GM21515 (cell line): ENCODE results near the gene B4GALT4.
"Not testable (repeated sequence)": the region's sequence is repeated elsewhere in the genome, so short reads cannot be mapped to it uniquely, and the experiment has no call there.

Source experiments
- ATAC-seq: cut with Tn5 transposase; IDR thresholded peaks from one replicate; pipeline ENCODE4 v1.9.1; 2021; ENCODE audit not compliant: unreplicated experiment

B4GALT4 gene

GRCh38 chr3:119205685-119206084 lies 35.0 kb downstream of the B4GALT4 start:
- ATAC-seq, result no peak

GRCh38 chr3:119205209-119205608 lies 35.5 kb downstream of the B4GALT4 start:
- no peak for ATAC-seq

GRCh38 chr3:119195911-119196310 lies 44.8 kb downstream of the B4GALT4 start:
- no peak for ATAC-seq

DNA sequence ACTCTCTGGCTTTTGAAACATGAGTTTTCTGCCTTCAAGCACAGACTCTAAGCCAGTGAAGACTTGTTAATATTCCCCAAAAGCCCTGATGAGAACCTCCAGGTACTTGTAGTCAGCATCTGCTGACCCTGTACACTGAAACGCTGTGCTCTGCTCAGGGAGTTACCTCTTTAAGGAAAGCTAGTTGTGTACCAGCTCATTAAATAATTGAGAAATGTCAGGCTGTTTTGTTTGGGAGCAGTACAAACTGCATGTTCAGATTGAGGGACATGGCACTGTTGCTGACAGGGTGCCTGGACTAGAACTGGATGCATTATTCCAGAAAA lies 45.6 kb downstream of the B4GALT4 start:
- ATAC-seq, result no peak

DNA sequence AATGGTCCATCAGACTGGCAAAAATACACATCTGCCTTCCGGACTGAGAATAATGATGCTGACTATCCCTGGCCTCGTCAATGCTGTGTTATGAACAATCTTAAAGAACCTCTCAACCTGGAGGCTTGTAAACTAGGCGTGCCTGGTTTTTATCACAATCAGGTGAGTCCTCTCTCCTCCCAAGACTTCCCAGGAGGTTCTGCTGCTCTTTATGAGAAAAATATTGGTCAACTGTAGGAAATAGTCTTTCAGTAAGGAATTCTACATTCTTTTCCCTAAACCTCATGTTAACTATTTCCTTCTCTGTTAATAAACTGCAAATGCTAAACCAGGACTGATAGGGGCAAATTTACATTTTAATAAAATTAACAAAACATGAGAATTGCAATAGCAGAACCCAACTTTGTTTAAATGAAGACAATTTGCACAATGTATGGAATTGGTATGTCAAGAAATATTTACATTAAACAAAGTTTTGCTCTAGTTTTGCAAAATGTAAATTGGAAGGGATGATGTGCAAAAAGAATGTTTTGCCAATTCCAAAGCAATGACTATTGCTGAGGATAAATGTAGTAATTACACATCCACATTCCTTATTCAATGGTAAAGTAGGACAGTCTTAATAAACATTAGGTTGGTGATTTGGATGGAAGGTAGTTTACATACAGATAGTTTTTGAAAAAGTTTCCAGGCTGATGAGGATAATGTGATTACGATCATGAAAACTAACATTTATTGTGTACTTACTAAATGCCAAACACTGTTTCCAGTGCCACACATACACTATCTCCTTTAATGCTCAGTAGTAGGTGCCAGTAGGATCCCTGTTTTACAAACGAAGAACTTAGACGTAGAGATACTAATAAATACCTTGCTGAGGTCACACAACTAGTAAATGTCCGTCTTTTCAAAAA lies 46.2 kb downstream of the B4GALT4 start:
- no peak for ATAC-seq

DNA sequence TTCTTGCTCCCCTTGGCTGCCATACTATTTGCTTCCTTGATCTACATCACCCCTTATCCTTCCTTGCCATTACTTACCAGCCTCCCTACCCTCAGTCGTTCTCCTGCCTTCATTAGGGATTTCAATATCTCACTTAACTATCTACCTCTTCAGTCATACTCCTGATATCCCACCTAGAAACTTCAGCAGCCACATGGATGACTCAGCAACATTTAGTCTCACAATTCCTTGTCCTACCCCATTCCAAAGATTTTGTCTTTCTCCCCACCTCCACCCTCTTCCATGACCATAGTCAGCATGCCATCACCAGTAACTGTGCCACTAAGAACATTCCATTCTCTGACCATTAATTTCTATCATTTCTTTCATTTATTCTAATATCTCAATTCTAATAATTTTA lies 48.9 kb downstream of the B4GALT4 start:
- no peak for ATAC-seq

GRCh38 chr3:119187266-119187665 lies 53.4 kb downstream of the B4GALT4 start:
- ATAC-seq, result no peak

DNA sequence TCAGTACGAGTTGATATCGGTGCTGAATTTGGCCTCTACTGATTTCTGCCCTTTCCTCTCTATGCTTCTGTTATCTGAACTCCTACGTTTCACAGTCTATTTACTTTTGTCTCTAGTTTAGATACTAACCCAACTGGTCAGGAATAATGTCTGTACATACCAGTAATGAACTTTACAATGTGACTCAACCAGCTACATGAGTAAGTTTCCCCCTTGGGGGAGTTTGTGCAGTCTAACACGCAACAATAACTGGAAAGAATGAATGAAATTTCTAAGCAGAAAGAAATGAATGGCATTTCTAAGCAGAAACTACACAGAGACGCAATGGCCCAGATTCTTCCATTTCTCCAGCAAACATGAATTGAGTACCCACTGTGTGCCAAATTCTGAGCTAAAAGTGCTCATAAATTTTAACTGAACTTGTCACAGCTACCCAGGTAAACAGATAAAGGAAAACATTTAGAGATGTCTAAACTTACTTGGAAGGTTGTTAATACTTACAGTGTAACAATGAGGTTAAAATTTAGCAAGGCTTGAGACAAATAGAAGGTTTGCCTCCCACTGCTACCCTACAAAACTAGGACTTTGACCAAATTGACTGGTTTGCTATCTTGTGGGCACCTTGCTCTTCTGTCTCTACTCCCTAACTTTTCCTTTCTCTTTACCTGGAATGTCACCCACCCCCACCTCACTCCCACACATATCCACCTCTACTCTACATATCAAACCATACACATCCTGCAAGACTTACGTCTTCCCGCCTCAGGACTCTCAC lies 55.7 kb downstream of the B4GALT4 start:
- ATAC-seq, result no peak

DNA sequence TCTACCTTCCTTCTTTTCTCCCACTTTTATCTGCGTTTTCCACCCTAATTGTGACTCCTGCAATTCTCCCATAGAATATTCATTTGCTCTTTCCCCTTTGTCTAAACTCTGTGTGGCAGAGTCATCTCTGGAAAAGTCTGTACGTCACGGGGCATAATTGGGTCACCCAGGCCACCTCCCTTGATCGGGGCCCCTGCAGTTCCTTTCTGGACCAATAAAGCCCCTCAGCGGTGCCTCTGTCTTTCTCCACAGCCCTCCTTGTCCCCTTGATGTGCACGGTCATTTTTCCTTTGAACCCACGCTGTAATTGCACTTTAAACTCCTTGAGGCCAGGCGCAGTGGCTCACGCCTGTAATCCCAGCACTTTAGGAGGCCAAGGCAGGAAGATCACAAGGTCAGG lies 56.6 kb downstream of the B4GALT4 start:
- ATAC-seq, result no peak

- ATAC-seq, result no peak
Observed at GRCh38 chr3:119181765-119182164, 58.9 kb downstream of the B4GALT4 start.

GRCh38 chr3:119177321-119177720 lies 63.4 kb downstream of the B4GALT4 start:
- ATAC-seq, result no peak

DNA sequence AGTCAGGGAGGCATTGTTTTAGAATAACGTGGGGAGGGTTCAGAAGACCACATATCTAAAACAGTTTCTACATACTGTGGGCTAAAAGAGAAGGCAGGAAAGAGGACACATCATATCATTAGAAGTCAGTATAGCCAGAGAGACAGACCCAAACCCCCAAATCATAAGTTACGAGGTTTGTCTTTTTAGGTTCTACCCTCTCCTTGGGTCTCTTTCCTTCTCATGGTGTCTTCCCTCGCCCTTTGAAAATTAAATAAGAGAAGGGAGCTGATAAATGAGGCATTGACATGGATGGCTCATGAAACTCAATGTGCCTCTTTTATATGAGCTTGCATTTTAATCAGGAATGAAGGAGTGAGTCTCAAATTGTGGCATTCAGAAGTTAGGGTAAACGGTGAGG lies 63.9 kb downstream of the B4GALT4 start:
- no peak for ATAC-seq

DNA sequence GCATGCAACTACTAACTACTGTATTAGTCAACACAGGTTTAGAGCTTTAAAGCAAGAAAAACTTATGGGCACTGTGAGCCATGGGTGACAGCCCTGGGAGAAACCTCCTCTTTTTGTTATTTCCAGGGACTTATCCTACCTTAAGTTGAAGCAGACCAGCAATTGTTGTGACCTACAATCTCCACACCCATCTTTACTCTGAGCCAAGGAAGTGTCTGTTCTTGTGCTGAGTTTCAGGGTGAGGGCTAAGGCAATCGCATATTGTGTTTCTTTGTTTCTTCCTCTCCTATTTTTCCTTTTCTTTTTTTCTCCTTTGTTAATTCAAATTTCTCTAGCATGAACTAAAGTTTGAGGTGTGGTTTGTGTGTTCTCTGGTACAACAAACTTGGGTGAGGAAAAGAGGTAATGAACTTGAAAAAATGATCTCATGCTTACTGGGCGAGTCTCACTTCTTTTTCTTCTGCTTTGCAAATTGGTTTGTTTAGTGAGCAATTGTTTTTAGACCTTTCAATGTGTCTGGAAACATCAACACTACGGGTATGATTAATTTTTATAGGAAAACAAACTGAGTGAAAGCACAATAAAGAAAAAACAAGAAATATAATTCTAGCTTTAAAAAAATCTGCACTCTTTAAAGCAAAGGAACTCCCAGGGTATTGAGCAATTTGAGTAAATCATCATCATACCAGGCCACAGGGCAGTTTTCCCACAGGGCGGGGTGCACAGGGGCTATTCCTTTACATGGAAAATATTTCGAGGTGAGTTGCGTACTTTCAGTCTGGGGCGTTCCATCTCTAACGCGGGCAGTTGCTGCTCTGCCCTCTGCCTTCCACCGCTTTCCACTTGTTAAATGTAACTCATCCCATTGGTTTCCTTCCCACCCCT lies 64.6 kb downstream of the B4GALT4 start:
- no peak for ATAC-seq

- ATAC-seq, result no peak
Observed at GRCh38 chr3:119173325-119173724, 67.4 kb downstream of the B4GALT4 start, which contains the start of gene UPK1B. Gene UPK1B (plus strand): TSS chr3:119173598. CDS start chr3:119186742, 13,144 bp downstream.

GRCh38 chr3:119170821-119171220 lies 69.9 kb downstream of the B4GALT4 start:
- ATAC-seq, result no peak

- ATAC-seq, result not testable (repeated sequence)
Observed at GRCh38 chr3:119164745-119165144, 75.9 kb downstream of the B4GALT4 start.
